HepG2 (cell line): ENCODE measurements around the gene MEF2D. TPM values are rescaled to one million over a fixed set of nuclear protein-coding genes. Genes with fewer than 3 reads are reported as not detected.

Experiments
- GPN1 ChIP-seq: sonication (generic); formaldehyde crosslinking; IDR thresholded peaks from 2 replicates; pipeline ENCODE4 v1.5.1; 2020; ENCODE audit warnings: missing genetic modification reagents, borderline replicate concordance
- HIVEP1 ChIP-seq: sonication (generic); formaldehyde crosslinking; IDR thresholded peaks from 2 replicates; pipeline ENCODE4 v1.4.0; 2020; ENCODE audit warnings: mild to moderate bottlenecking, missing genetic modification reagents
- KDM6A ChIP-seq: IDR thresholded peaks from 2 replicates; pipeline ENCODE4 v1.6.1; 2016; ENCODE audit warnings: low read depth
- MIXL1 ChIP-seq: IDR thresholded peaks from 2 replicates; pipeline ENCODE4 v1.6.1; 2016
- NCOA5 ChIP-seq: sonication (generic); formaldehyde crosslinking; IDR thresholded peaks from 2 replicates; pipeline ENCODE4 v1.4.0; 2020; ENCODE audit warnings: missing genetic modification reagents
- NR1H2 ChIP-seq: sonication (generic); formaldehyde crosslinking; IDR thresholded peaks from 2 replicates; pipeline ENCODE4 v1.8.1; 2022; ENCODE audit warnings: low read depth, missing genetic modification reagents, borderline replicate concordance
- PAF1 ChIP-seq: IDR thresholded peaks from 2 replicates; pipeline ENCODE4 v1.6.1; 2016; ENCODE audit warnings: missing genetic modification reagents, missing compliant biosample characterization
- PAX8 ChIP-seq: sonication (generic); formaldehyde crosslinking; IDR thresholded peaks from 2 replicates; pipeline ENCODE4 v1.8.0; 2022; ENCODE audit warnings: mild to moderate bottlenecking, missing genetic modification reagents, borderline replicate concordance
- PRDM4 ChIP-seq: sonication (generic); formaldehyde crosslinking; IDR thresholded peaks from 2 replicates; pipeline ENCODE4 v1.9.0; 2021; ENCODE audit warnings: missing genetic modification reagents, borderline replicate concordance
- TFDP1 ChIP-seq: IDR thresholded peaks from 2 replicates; pipeline ENCODE4 v1.6.1; 2016; ENCODE audit warnings: missing compliant biosample characterization, missing genetic modification reagents, borderline replicate concordance
- YEATS4 ChIP-seq: sonication (generic); formaldehyde crosslinking; IDR thresholded peaks from 2 replicates; pipeline ENCODE4 v1.4.0; 2020; ENCODE audit warnings: missing genetic modification reagents, borderline replicate concordance
- ZBTB20 ChIP-seq: sonication (generic); formaldehyde crosslinking; IDR thresholded peaks from 2 replicates; pipeline ENCODE4 v1.8.1; 2023; ENCODE audit warnings: missing genetic modification reagents, low read depth, mild to moderate bottlenecking, borderline replicate concordance
- ZBTB7A ChIP-seq: sonication (generic); formaldehyde crosslinking; IDR thresholded peaks from 2 replicates; pipeline ENCODE4 v1.8.0; 2022; ENCODE audit warnings: mild to moderate bottlenecking, missing genetic modification reagents
- ZNF546 ChIP-seq: sonication (generic); formaldehyde crosslinking; conservative IDR thresholded peaks from 2 replicates; pipeline ENCODE4 v1.8.1; 2023; ENCODE audit warnings: mild to moderate bottlenecking, missing genetic modification reagents
- ZNF672 ChIP-seq: sonication (generic); formaldehyde crosslinking; IDR thresholded peaks from 2 replicates; pipeline ENCODE4 v1.8.1; 2022; ENCODE audit warnings: missing genetic modification reagents
- ZNF713 ChIP-seq: sonication (generic); formaldehyde crosslinking; IDR thresholded peaks from 2 replicates; pipeline ENCODE4 v1.4.0; 2020; ENCODE audit warnings: mild to moderate bottlenecking, missing genetic modification reagents
- ZNF781 ChIP-seq: sonication (generic); formaldehyde crosslinking; IDR thresholded peaks from 2 replicates; pipeline ENCODE4 v1.5.1; 2020; ENCODE audit warnings: borderline replicate concordance, mild to moderate bottlenecking, missing genetic modification reagents; ENCODE audit errors: not compliant biosample characterization
- ZNF891 ChIP-seq: sonication (generic); formaldehyde crosslinking; IDR thresholded peaks from 2 replicates; pipeline ENCODE4 v1.5.0; 2020; ENCODE audit warnings: mild to moderate bottlenecking, missing genetic modification reagents
- polyA plus RNA-seq, 8 experiments: library from polyadenylated mRNA; depleted of rRNA in 3 of 8; stranded (reverse) in 7 of 8; unstranded in 1 of 8; fragments of >200 nt; fragmentation: Illumina TruSeq in 4 of 8; extraction: Trizol in 4 of 8; gene quantifications; 2 replicates each; pipeline versions ENCODE4 v1.2.1 to v1.2.3, GENCODE V29; 2011 to 2016; ENCODE audit warnings: low read depth in 4 of 8, missing spikeins in 1 of 8, mixed read lengths in 1 of 8; ENCODE audit not compliant: insufficient read depth in 1 of 8
- total RNA-seq, 5 experiments: library from RNA; depleted of rRNA; stranded (reverse); fragments of >200 nt; fragmentation: Illumina TruSeq; extraction: Trizol; gene quantifications; 2 replicates each; pipeline ENCODE4 v1.2.3, GENCODE V29; 2016; ENCODE audit warnings: low read depth in 1 of 5
- TF ChIP-seq, protein P1 (sequence below): sonication (generic); formaldehyde crosslinking; conservative IDR thresholded peaks from 2 replicates; pipeline ENCODE4 v1.4.0; 2020; ENCODE audit warnings: missing genetic modification reagents
- TF ChIP-seq, protein P2 (sequence below): sonication (generic); formaldehyde crosslinking; IDR thresholded peaks from 2 replicates; pipeline ENCODE4 v1.8.0; 2022; ENCODE audit warnings: missing genetic modification reagents, low read depth, mild to moderate bottlenecking, borderline replicate concordance
- TF ChIP-seq, protein P3 (sequence below): sonication (generic); formaldehyde crosslinking; IDR thresholded peaks from 2 replicates; pipeline ENCODE4 v1.4.0; 2020; ENCODE audit warnings: missing genetic modification reagents

MEF2D gene
- total and polyA plus RNA-seq, 2 of the 13 experiments (the other 11 are each of a cell fraction or from before 2014, with no cell fraction given) = 1.6 to 3.9 TPM

DNA sequence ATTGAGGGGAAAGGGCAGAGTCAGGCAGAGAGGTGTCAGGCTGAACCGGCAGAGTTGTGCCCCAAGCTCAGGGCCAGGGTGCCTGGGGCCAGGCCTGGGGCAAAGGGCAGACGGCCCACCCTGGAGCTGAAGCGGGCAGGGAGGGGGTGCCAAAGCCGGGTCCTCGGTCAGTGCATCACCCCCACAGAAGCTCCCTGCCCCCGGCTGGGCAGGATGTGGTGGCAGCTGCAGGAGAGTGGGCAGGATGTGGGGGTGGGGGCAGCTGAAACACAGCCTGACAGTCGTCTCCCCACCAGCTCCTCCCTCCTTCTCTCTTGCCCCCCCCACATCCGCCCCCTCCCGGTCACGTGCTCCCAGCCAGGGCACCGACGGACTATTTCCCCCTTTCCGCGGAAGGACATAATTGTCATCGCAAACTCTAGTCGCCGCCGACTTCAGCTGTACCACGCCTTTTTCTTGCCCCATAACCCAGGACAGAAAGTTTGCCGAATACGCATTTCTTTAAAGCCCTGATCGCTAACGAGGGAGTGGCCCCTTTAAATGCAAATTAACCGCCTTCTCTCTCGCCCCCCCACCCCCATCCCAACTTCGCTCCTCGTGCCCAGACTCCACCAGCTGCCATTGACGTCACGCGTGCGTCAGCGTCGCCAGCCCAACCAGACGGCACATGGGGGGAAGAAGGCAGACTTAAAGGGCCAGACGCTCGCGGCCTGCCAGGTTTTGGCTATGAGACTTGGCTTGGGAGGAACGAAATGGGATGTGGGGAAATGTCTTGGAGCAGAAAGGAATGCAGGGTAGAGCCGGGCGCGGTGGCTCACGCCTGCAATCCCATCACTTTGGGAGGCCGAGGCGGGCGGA, 4.5 kb upstream of the MEF2D start (continued):
- TF ChIP-seq NCOA5 (CRISPR knock-in tag) (no peak), HIVEP1 (CRISPR knock-in tag) (peak; percentile 41; the same call in 1 of the 2 replicates), GPN1 (CRISPR knock-in tag) (no peak), KDM6A (CRISPR knock-in tag) (peak; percentile 38; the same call in 1 of the 2 replicates), NR1H2 (CRISPR knock-in tag) (no peak), ZNF672 (CRISPR knock-in tag) (no peak), ZNF546 (CRISPR knock-in tag) (no peak), PAX8 (no peak), YEATS4 (peak; percentile 47; the same call in 1 of the 2 replicates), TFDP1 (CRISPR knock-in tag) (peak; percentile 96), ZNF781 (peak; percentile 76), ZNF713 (CRISPR knock-in tag) (no peak), ZNF891 (no peak), ZBTB7A (peak; percentile 50; the same call in 1 of the 2 replicates), PAF1 (no peak), PRDM4 (CRISPR knock-in tag) (no peak), ZBTB20 (CRISPR knock-in tag) (peak; percentile 57; the same call in 1 of the 2 replicates), MIXL1 (0 out of 2 replicates have a peak, but pooled peaks have one; percentile 35)
- TF ChIP-seq, protein P1, sequence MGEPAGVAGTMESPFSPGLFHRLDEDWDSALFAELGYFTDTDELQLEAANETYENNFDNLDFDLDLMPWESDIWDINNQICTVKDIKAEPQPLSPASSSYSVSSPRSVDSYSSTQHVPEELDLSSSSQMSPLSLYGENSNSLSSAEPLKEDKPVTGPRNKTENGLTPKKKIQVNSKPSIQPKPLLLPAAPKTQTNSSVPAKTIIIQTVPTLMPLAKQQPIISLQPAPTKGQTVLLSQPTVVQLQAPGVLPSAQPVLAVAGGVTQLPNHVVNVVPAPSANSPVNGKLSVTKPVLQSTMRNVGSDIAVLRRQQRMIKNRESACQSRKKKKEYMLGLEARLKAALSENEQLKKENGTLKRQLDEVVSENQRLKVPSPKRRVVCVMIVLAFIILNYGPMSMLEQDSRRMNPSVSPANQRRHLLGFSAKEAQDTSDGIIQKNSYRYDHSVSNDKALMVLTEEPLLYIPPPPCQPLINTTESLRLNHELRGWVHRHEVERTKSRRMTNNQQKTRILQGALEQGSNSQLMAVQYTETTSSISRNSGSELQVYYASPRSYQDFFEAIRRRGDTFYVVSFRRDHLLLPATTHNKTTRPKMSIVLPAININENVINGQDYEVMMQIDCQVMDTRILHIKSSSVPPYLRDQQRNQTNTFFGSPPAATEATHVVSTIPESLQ (CRISPR knock-in tag) = no peak
- TF ChIP-seq, protein P2, sequence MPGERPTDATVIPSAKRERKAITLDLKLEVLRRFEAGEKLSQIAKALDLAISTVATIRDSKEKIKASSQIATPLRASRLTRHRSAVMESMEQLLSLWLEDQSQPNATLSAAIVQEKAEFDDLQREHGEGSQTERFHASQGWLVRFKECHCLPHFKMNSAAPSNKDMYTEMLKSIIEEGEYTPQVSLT (CRISPR knock-in tag) = no peak
- TF ChIP-seq, protein P3, sequence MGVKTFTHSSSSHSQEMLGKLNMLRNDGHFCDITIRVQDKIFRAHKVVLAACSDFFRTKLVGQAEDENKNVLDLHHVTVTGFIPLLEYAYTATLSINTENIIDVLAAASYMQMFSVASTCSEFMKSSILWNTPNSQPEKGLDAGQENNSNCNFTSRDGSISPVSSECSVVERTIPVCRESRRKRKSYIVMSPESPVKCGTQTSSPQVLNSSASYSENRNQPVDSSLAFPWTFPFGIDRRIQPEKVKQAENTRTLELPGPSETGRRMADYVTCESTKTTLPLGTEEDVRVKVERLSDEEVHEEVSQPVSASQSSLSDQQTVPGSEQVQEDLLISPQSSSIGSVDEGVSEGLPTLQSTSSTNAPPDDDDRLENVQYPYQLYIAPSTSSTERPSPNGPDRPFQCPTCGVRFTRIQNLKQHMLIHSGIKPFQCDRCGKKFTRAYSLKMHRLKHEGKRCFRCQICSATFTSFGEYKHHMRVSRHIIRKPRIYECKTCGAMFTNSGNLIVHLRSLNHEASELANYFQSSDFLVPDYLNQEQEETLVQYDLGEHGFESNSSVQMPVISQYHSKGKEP (CRISPR knock-in tag) = no peak
